Esophagus (tissue), 2 donors: ENCODE data around the gene TSPAN17. TPM values are rescaled to one million over a fixed set of nuclear protein-coding genes. Genes with fewer than 3 reads are reported as not detected.

Experiments used
- H3K27ac ChIP-seq, 2 donors: one replicate each; pipeline ENCODE4 v1.5.1; 2013; ENCODE audit warnings: low read depth in 2 of 2, mild to moderate bottlenecking in 2 of 2, inconsistent platforms in 1 of 2, low read length in 1 of 2, moderate library complexity in 1 of 2
- H3K27me3 ChIP-seq, 2 donors: one replicate each; pipeline ENCODE4 v1.6.1; 2013; ENCODE audit warnings: low read length in 2 of 2, control low read depth in 1 of 2, mild to moderate bottlenecking in 1 of 2; ENCODE audit not compliant: insufficient read depth in 2 of 2, control insufficient read depth in 1 of 2
- H3K36me3 ChIP-seq, 2 donors: one replicate each; pipeline ENCODE4 v1.6.1; 2013; ENCODE audit warnings: low read length in 1 of 2; ENCODE audit not compliant: control insufficient read depth in 2 of 2, insufficient read depth in 2 of 2
- H3K4me1 ChIP-seq, 2 donors: one replicate each; pipeline ENCODE4 v1.6.1; 2013; ENCODE audit warnings: low read length in 1 of 2; ENCODE audit not compliant: control insufficient read depth in 2 of 2, insufficient read depth in 2 of 2
- H3K4me3 ChIP-seq, 2 donors: one replicate each; pipeline ENCODE4 v1.5.1; 2013; ENCODE audit warnings: low read length in 2 of 2, mild to moderate bottlenecking in 2 of 2, low read depth in 1 of 2, moderate library complexity in 1 of 2
- H3K9me3 ChIP-seq, 2 donors: one replicate each; pipeline ENCODE4 v1.6.1; 2013; ENCODE audit warnings: mild to moderate bottlenecking in 2 of 2, low read depth in 1 of 2, low read length in 1 of 2, moderate library complexity in 1 of 2; ENCODE audit not compliant: control insufficient read depth in 2 of 2, insufficient read depth in 1 of 2
- WGBS, 2 donors: extraction: QIAGEN DNeasy Blood & Tissue Kit; methylation state at CpG; one replicate each; pipeline ENCODE4 v1.1.7; 2013; 5-methylcytosine and 5-hydroxymethylcytosine counted together
- polyA plus RNA-seq, 2 donors: library from polyadenylated mRNA; stranded (reverse); fragments of 200-250 nt; gene quantifications; one replicate each; pipeline ENCODE4 v1.2.3, GENCODE V29; 2013
- donor health status: healthy with polysubstance abuse.
- donor health status: Bipolar disorder and iron deficiency.

TSPAN17 gene
- polyA plus RNA-seq, 2 donors, result 15.7 to 21.3 TPM

- Histone ChIP-seq H3K27me3 (peaks cover 0 to 26% of the 10 kb centered on the region in 2 donors), H3K9me3 (peaks cover 0 to 9% of the 10 kb centered on the region in 2 donors), H3K27ac (no peak overlapping the region), H3K4me3 (no peak overlapping the region), H3K36me3 (no peaks in the 10 kb centered on the region), H3K4me1 (peaks cover 9 to 13% of the 10 kb centered on the region in 2 donors)
- WGBS, 2 donors, result 12 to 17% methylated on average over 59 of the region's 59 CpGs
Observed at GRCh38 chr5:176619569-176620332, 27.5 kb upstream of the TSPAN17 start.

GRCh38 chr5:176620333-176620981, 26.8 kb upstream of the TSPAN17 start:
- Histone ChIP-seq H3K27me3 (peaks cover 0 to 26% of the 10 kb centered on the region in 2 donors), H3K9me3 (peaks cover 0 to 9% of the 10 kb centered on the region in 2 donors), H3K36me3 (no peaks in the 10 kb centered on the region), H3K4me3 (no peak overlapping the region), H3K27ac (no peak overlapping the region), H3K4me1 (peaks cover 9 to 13% of the 10 kb centered on the region in 2 donors)
- 5 to 7% methylated on average over 32 of the region's 32 CpGs for WGBS, 2 donors

GRCh38 chr5:176621661-176622079, 25.6 kb upstream of the TSPAN17 start:
- Histone ChIP-seq H3K27me3 (peaks cover 0 to 28% of the 10 kb centered on the region in 2 donors), H3K36me3 (no peaks in the 10 kb centered on the region), H3K4me3 (no peak overlapping the region), H3K4me1 (peaks cover 10 to 13% of the 10 kb centered on the region in 2 donors), H3K9me3 (peaks cover 0 to 9% of the 10 kb centered on the region in 2 donors), H3K27ac (no peak overlapping the region)
- WGBS, 2 donors, result 55 to 58% methylated on average over 13 of the region's 13 CpGs

- WGBS, 2 donors, result 68 to 73% methylated on average over 4 of the region's 4 CpGs
- H3K9me3 ChIP-seq, result peaks cover 0 to 7% of the 10 kb centered on the region in 2 donors
- no peak overlapping the region for H3K27ac ChIP-seq
- H3K36me3 ChIP-seq, result no peaks in the 10 kb centered on the region
- H3K4me3 ChIP-seq, result no peak overlapping the region
- H3K27me3 ChIP-seq, result peaks cover 0 to 22% of the 10 kb centered on the region in 2 donors
- H3K4me1 ChIP-seq, result peaks cover 9 to 12% of the 10 kb centered on the region in 2 donors
Observed at GRCh38 chr5:176624142-176624541, 23.1 kb upstream of the TSPAN17 start.

- H3K4me1 ChIP-seq, result peaks cover 9 to 10% of the 10 kb centered on the region in 2 donors
- 65 to 66% methylated on average over 9 of the region's 9 CpGs for WGBS, 2 donors
- H3K9me3 ChIP-seq, result no peaks in the 10 kb centered on the region
- no peaks in the 10 kb centered on the region for H3K36me3 ChIP-seq
- no peak overlapping the region for H3K27ac ChIP-seq
- H3K27me3 ChIP-seq, result peaks cover 0 to 14% of the 10 kb centered on the region in 2 donors
- no peak overlapping the region for H3K4me3 ChIP-seq
Observed at GRCh38 chr5:176624938-176625337, 22.3 kb upstream of the TSPAN17 start.

- no peaks in the 10 kb centered on the region for H3K36me3 ChIP-seq
- WGBS, 2 donors, result 63 to 66% methylated on average over 2 of the region's 2 CpGs
- no peak overlapping the region for H3K27ac ChIP-seq
- H3K27me3 ChIP-seq, result peaks cover 0 to 9% of the 10 kb centered on the region in 2 donors
- no peaks in the 10 kb centered on the region for H3K9me3 ChIP-seq
- peaks cover 12% of the 10 kb centered on the region in 2 donors for H3K4me1 ChIP-seq
- no peak overlapping the region for H3K4me3 ChIP-seq
Observed at GRCh38 chr5:176625512-176625911, 21.8 kb upstream of the TSPAN17 start.

GRCh38 chr5:176625966-176626875, 21.1 kb upstream of the TSPAN17 start:
- WGBS, 2 donors, result 36 to 40% methylated on average over 25 of the region's 25 CpGs
- Histone ChIP-seq H3K4me3 (no peak overlapping the region), H3K9me3 (no peaks in the 10 kb centered on the region), H3K27ac (no peak overlapping the region), H3K36me3 (no peaks in the 10 kb centered on the region), H3K27me3 (peaks cover 0 to 7% of the 10 kb centered on the region in 2 donors), H3K4me1 (peaks cover 12 to 16% of the 10 kb centered on the region in 2 donors)

GRCh38 chr5:176626876-176627236, 20.4 kb upstream of the TSPAN17 start:
- Histone ChIP-seq H3K27me3 (peaks cover 0 to 7% of the 10 kb centered on the region in 2 donors), H3K27ac (no peak overlapping the region)
- 35 to 38% methylated on average over 7 of the region's 7 CpGs for WGBS, 2 donors

GRCh38 chr5:176627582-176627981, 19.7 kb upstream of the TSPAN17 start:
- H3K27ac ChIP-seq, result no peak overlapping the region
- H3K4me1 ChIP-seq, result peaks cover 12 to 16% of the 10 kb centered on the region in 2 donors
- WGBS, 2 donors, result 62 to 75% methylated on average over 5 of the region's 5 CpGs
- no peaks in the 10 kb centered on the region for H3K9me3 ChIP-seq
- no peak overlapping the region for H3K4me3 ChIP-seq
- peaks cover 0 to 7% of the 10 kb centered on the region in 2 donors for H3K27me3 ChIP-seq
- no peaks in the 10 kb centered on the region for H3K36me3 ChIP-seq

More at GRCh38 chr5:176626876-176627236, 20.4 kb upstream of the TSPAN17 start:
- Histone ChIP-seq H3K36me3 (no peaks in the 10 kb centered on the region), H3K4me1 (peaks cover 12 to 16% of the 10 kb centered on the region in 2 donors), H3K4me3 (no peak overlapping the region), H3K9me3 (no peaks in the 10 kb centered on the region)
